Vagina (tissue), 2 donors: ENCODE measurements around the gene PLEKHH1. TPM values are rescaled to one million over a fixed set of nuclear protein-coding genes. Genes with fewer than 3 reads are reported as not detected.

Source experiments
- DNase-seq, 2 donors: peaks; one replicate each; pipeline ENCODE4 v3.0.0-alpha.2; 2017; ENCODE audit errors: extremely low spot score in 2 of 2
- H3K27ac ChIP-seq: fragments of 200-600 bp; sonication (generic); one replicate; pipeline ENCODE4 v1.5.1; 2019
- H3K27me3 ChIP-seq: fragments of 200-600 bp; sonication (generic); one replicate; pipeline ENCODE4 v1.5.1; 2019
- H3K36me3 ChIP-seq, 2 donors: fragments of 200-600 bp; sonication (generic); one replicate each; pipeline ENCODE4 v1.5.1; 2017 to 2019
- H3K4me1 ChIP-seq: fragments of 200-600 bp; sonication (generic); one replicate; pipeline ENCODE4 v1.5.1; 2019
- H3K4me3 ChIP-seq, 2 donors: fragments of 200-600 bp; sonication (generic); 1 replicate in 1 of 2; 2 replicates in 1 of 2; pipeline ENCODE4 v1.5.1; 2016 to 2019
- H3K9me3 ChIP-seq: fragments of 200-600 bp; sonication (generic); one replicate; pipeline ENCODE4 v1.5.1; 2019
- CTCF ChIP-seq, 3 experiments: fragments of 450-650 bp in 2 of 3; fragments of 200-600 bp in 1 of 3; sonication (generic) in 1 of 3; IDR thresholded peaks; one replicate each; pipeline ENCODE4 v1.5.1; 2017 to 2019; ENCODE audit warnings: antibody characterized with exemption in 3 of 3, mild to moderate bottlenecking in 2 of 3, moderate library complexity in 2 of 3
- POLR2A ChIP-seq, 2 donors: fragments of 450-650 bp; IDR thresholded peaks; one replicate each; pipeline ENCODE4 v1.6.1; 2017; ENCODE audit warnings: antibody characterized with exemption in 2 of 2, mild to moderate bottlenecking in 2 of 2, moderate library complexity in 2 of 2
- POLR2AphosphoS5 ChIP-seq, 2 donors: sonication (generic); formaldehyde crosslinking; IDR thresholded peaks; one replicate each; pipeline ENCODE4 v1.9.0; 2017; ENCODE audit warnings: antibody characterized with exemption in 2 of 2, mild to moderate bottlenecking in 2 of 2, low read depth in 1 of 2; ENCODE audit not compliant: insufficient read depth in 1 of 2
- intact Hi-C: fragments of 100-400 bp; cut with DNase I; formaldehyde crosslinking; loops from one replicate; pipeline ENCODE4 v1.15.1; 2023
- total RNA-seq: library from RNA; depleted of rRNA; stranded (reverse); fragments of >200 nt; gene quantifications from one replicate; pipeline ENCODE4 v1.2.3, GENCODE V29; 2016

Gene PLEKHH1
- total RNA-seq, 1 donor from 2014 or later: 2.5 TPM

- intact Hi-C loops: no loop called here
- Histone ChIP-seq H3K4me1 (peaks cover 16% of the 10 kb centered on the region), H3K27me3 (no peaks in the 10 kb centered on the region), H3K27ac (peak overlapping the region; percentile 68), H3K9me3 (no peaks in the 10 kb centered on the region), H3K36me3 (no peaks in the 10 kb centered on the region), H3K4me3 (peak overlapping the region; percentile 75 to 86)
- DNase-seq: no peak
- TF ChIP-seq CTCF (IDR thresholded peaks at IDR 0.05) (no peak), POLR2AphosphoS5 (IDR thresholded peaks at IDR 0.05; ENCODE audit: insufficient read depth in 1 of 2, low read depth in 1 of 2) (no peak), POLR2A (IDR thresholded peaks at IDR 0.05) (no peak)
Measured at GRCh38 chr14:67514650-67515385, 18.3 kb upstream of the PLEKHH1 start.

- intact Hi-C loops: no loop called here
- H3K4me1 ChIP-seq: peaks cover 16% of the 10 kb centered on the region
- H3K27ac ChIP-seq: peak overlapping the region; percentile 68
- H3K36me3 ChIP-seq: no peaks in the 10 kb centered on the region
- TF ChIP-seq POLR2AphosphoS5 (IDR thresholded peaks at IDR 0.05; ENCODE audit: insufficient read depth in 1 of 2, low read depth in 1 of 2) (no peak), POLR2A (IDR thresholded peaks at IDR 0.05) (no peak), CTCF (IDR thresholded peaks at IDR 0.05) (no peak)
- DNase-seq: no peak
- H3K27me3 ChIP-seq: no peaks in the 10 kb centered on the region
- H3K9me3 ChIP-seq: no peaks in the 10 kb centered on the region
- H3K4me3 ChIP-seq: peak overlapping the region; percentile 75 to 86
Measured at GRCh38 chr14:67515386-67516079, 17.6 kb upstream of the PLEKHH1 start.

GRCh38 chr14:67516676-67517075 lies 16.4 kb upstream of the PLEKHH1 start:
- TF ChIP-seq POLR2A (IDR thresholded peaks at IDR 0.05): no peak
- TF ChIP-seq CTCF (IDR thresholded peaks at IDR 0.05): no peak
- no peak for TF ChIP-seq POLR2AphosphoS5 (IDR thresholded peaks at IDR 0.05; ENCODE audit: insufficient read depth in 1 of 2, low read depth in 1 of 2)
- Histone ChIP-seq H3K27ac (no peak overlapping the region), H3K4me3 (no peak overlapping the region), H3K36me3 (no peaks in the 10 kb centered on the region), H3K9me3 (no peaks in the 10 kb centered on the region), H3K4me1 (peaks cover 16% of the 10 kb centered on the region), H3K27me3 (no peaks in the 10 kb centered on the region)
- intact Hi-C loops: no loop called here
- DNase-seq: no peak

GRCh38 chr14:67517083-67517482 lies 16.0 kb upstream of the PLEKHH1 start:
- intact Hi-C loops: no loop called here
- DNase-seq: no peak
- Histone ChIP-seq H3K4me3 (no peak overlapping the region), H3K9me3 (no peaks in the 10 kb centered on the region), H3K4me1 (peaks cover 16% of the 10 kb centered on the region), H3K27ac (no peak overlapping the region), H3K36me3 (no peaks in the 10 kb centered on the region), H3K27me3 (no peaks in the 10 kb centered on the region)
- TF ChIP-seq POLR2AphosphoS5 (IDR thresholded peaks at IDR 0.05; ENCODE audit: insufficient read depth in 1 of 2, low read depth in 1 of 2) (no peak), CTCF (IDR thresholded peaks at IDR 0.05) (no peak), POLR2A (IDR thresholded peaks at IDR 0.05) (no peak)

GRCh38 chr14:67519406-67519805 lies 13.7 kb upstream of the PLEKHH1 start:
- intact Hi-C loops: no loop called here
- DNase-seq: no peak
- Histone ChIP-seq H3K4me1 (peaks cover 9% of the 10 kb centered on the region), H3K27ac (no peak overlapping the region), H3K36me3 (no peaks in the 10 kb centered on the region), H3K9me3 (no peaks in the 10 kb centered on the region), H3K4me3 (no peak overlapping the region), H3K27me3 (no peaks in the 10 kb centered on the region)
- TF ChIP-seq POLR2A (IDR thresholded peaks at IDR 0.05) (no peak), POLR2AphosphoS5 (IDR thresholded peaks at IDR 0.05; ENCODE audit: insufficient read depth in 1 of 2, low read depth in 1 of 2) (no peak), CTCF (IDR thresholded peaks at IDR 0.05) (no peak)
